ENCODE measurements around the gene OR7C2.

The OR7C2 gene

DNA sequence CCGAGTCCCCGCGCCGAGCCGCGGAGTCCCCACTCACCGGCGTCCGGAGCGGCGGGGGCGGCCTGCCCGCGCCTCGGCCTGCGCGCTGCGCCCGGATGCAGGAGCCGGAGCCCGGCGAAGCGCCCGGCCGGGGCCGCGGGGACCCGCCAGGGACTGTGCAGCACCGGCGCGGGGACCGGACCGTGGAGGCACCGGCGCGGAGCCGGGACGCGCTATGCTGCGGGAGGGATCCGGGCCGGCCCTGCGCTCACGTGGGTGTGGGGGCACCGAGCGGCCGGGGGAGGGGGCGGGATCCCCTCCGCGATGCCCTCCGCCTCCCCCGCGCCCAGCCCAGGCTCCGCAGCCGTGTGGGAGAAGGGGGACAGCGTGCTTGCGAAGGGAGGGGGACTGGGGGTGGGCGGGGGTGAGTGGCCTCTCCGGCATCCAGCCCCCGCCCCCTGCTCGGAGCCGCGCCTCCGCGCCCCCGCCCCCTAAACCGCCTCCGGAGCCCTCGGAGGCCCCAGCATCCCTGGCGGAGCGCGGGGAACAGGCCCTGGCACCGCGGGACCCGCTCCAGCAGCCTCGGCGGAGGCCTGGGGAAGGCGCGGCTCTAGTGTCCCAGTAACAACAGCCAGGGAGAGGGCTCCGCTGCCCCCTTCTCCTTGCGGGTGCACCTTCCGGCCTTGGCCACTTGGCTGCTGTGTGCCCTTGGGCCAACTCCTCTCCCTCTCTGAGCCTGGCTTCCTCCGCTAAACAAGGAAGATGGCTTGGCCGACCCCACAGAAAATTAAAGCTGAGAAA is 38.4 kb downstream of the OR7C2 start, which contains the start of gene SLC1A6:
TSS of gene SLC1A6 (minus strand) at position 389 of the 780 bp plus-strand sequence. CDS start 6,954 bp downstream, outside the sequence.
- no peak for DNase-seq

DNA sequence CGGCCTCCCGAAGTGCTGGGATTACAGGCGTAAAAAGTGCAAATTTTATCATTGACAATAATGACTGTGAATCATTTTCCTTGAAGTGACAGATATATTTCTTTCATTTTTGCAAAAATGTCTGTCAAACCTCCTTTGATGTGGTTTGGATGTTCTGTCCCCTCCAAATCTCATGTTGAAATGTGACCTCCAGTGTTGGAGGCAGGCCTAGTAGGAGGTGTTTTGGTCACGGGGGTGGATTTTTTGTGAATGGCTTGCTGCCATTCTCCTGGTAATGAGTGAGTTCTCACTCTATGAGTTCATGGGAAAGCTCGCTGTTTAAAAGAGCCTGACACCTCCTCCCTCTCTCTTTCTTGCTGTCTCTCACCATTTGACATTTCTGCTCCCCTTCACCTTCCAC is 43.8 kb downstream of the OR7C2 start:
- DNase-seq, result no peak
